Activated CD8-positive, alpha-beta memory T cell treated with anti-CD3 and anti-CD28 coated beads for 4 hours (primary cell): Measurements from ENCODE around the gene EBNA1BP2.
"Not testable (repeated sequence)": the region's sequence is repeated elsewhere in the genome, so short reads cannot be mapped to it uniquely, and the experiment has no call there.

Experiments
- DNase-seq, 2 donors: peaks; one replicate each; pipeline ENCODE4 v3.0.0-alpha.2; 2020; ENCODE audit warnings: low read depth in 2 of 2

EBNA1BP2 gene

DNA sequence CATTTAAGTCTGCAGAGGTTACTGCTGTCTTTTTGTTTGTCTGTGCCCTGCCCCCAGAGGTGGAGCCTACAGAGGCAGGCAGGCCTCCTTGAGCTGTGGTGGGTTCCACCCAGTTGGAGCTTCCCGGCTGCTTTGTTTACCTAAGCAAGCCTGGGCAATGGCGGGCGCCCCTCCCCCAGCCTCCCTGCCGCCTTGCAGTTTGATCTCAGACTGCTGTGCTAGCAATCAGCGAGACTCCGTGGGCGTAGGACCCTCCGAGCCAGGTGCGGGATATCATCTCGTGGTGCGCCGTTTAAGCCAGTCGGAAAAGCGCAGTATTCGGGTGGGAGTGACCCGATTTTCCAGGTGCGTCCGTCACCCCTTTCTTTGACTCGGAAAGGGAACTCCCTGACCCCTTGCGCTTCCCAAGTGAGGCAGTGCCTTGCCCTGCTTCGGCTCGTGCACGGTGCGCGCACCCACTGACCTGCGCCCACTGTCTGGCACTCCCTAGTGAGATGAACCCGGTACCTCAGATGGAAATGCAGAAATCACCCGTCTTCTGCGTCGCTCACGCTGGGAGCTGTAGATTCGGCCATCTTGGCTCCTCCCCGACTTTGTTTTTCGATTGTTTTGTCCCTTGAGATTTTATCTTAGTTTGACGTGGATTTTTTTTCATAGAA is 52.0 kb downstream of the EBNA1BP2 start:
- not testable (repeated sequence) for DNase-seq
